K562 (cell line): ENCODE results near the gene MFAP3L. TPM values are rescaled to one million over a fixed set of nuclear protein-coding genes. Genes with fewer than 3 reads are reported as not detected.

Source experiments
- ATAC-seq: fragments of 200-7000 bp; cut with Tn5 transposase; 3 replicates; pipeline ENCODE4 v1.9.1; 2020; ENCODE audit warnings: moderate library complexity
- BruUV-seq: library from RNA; stranded (reverse); fragments of 400-500 nt; replicated peaks from 2 replicates; lab custom pipeline; 2021; lab: Mats Ljungman, UMichigan
- CTCF ChIA-PET: fragments of 300-600 bp; formaldehyde crosslinking; extraction: SDS; loops from one replicate; lab custom pipeline; 2021; ENCODE audit warnings: low intra/inter-chr PET ratio; lab: Yijun Ruan, JAX
- POLR2A ChIA-PET: fragments of 300-600, 350-650 bp; sonication (Branson Sonifier 250); formaldehyde crosslinking; extraction: SDS; loops from one replicate; lab custom pipeline; 2021; ENCODE audit warnings: antibody characterized with exemption, inconsistent platforms; lab: Yijun Ruan, JAX
- DNase-seq, 4 experiments: peaks; one replicate each; pipeline versions ENCODE4 v3.0.0 to v3.0.0-alpha.2; 2011 to 2018; ENCODE audit warnings: low spot score in 3 of 4, mixed read lengths in 3 of 4; ENCODE audit errors: extremely low read depth in 1 of 4
- FAIRE-seq: peaks from 2 replicates; lab custom pipeline; 2011; peaks lifted over from hg19 to GRCh38; lab: Jason Lieb, UNC
- H2AFZ ChIP-seq: 2 replicates; pipeline ENCODE4 v1.6.0; 2011; ENCODE audit warnings: low read depth, low read length, control low read depth, inconsistent platforms
- H3K27ac ChIP-seq: fragments of 200-600 bp; 3 replicates; pipeline ENCODE4 v1.8.0; 2011; ENCODE audit warnings: low read depth, mild to moderate bottlenecking, control low read depth, inconsistent platforms, low read length, moderate library complexity, mixed read lengths; ENCODE audit errors: extremely low read depth
- H3K27me3 ChIP-seq, 2 experiments: fragments of 300-600 bp in 1 of 2; 2 replicates in 1 of 2; 3 replicates in 1 of 2; pipeline versions ENCODE4 v1.6.0 to v1.8.0; 2011; ENCODE audit warnings: inconsistent platforms in 2 of 2, low read length in 2 of 2, mild to moderate bottlenecking in 1 of 2, mixed read lengths in 1 of 2, moderate library complexity in 1 of 2; ENCODE audit not compliant: control insufficient read depth in 2 of 2, insufficient read depth in 2 of 2
- H3K36me3 ChIP-seq: fragments of 300-600 bp; 3 replicates; pipeline ENCODE4 v1.8.0; 2011; ENCODE audit warnings: mild to moderate bottlenecking, low read length, inconsistent platforms; ENCODE audit not compliant: control insufficient read depth, insufficient read depth
- H3K4me1 ChIP-seq, 2 experiments: fragments of 200-600 bp in 1 of 2; replicated peaks in 1 of 2; 2 replicates in 1 of 2; 3 replicates in 1 of 2; pipeline versions ENCODE4 v1.5.1 to v1.8.0; 2011; ENCODE audit warnings: inconsistent platforms in 2 of 2, low read length in 2 of 2, mild to moderate bottlenecking in 1 of 2, mixed read lengths in 1 of 2, moderate library complexity in 1 of 2; ENCODE audit not compliant: control insufficient read depth in 2 of 2, insufficient read depth in 2 of 2
- H3K4me2 ChIP-seq: 2 replicates; pipeline ENCODE4 v1.6.1; 2011; ENCODE audit warnings: low read length, control low read depth, inconsistent platforms, mixed read lengths; ENCODE audit not compliant: insufficient read depth
- H3K4me3 ChIP-seq: fragments of 200-600 bp; sonication (generic), shearing (Covaris generic); 2 replicates; pipeline ENCODE4 v1.5.1; 2016; ENCODE audit warnings: control low read depth, inconsistent platforms
- H3K79me2 ChIP-seq: fragments of 200-600 bp; 3 replicates; pipeline ENCODE4 v1.8.0; 2011; ENCODE audit warnings: low read length, inconsistent platforms; ENCODE audit not compliant: control insufficient read depth, insufficient read depth
- H3K9ac ChIP-seq, 2 experiments: 2 replicates each; pipeline versions ENCODE4 v1.6.0 to v1.6.1; 2011; ENCODE audit warnings: low read depth in 2 of 2, low read length in 2 of 2, control low read depth in 1 of 2, inconsistent platforms in 1 of 2, mild to moderate bottlenecking in 1 of 2, mixed read lengths in 1 of 2; ENCODE audit not compliant: insufficient read depth in 1 of 2
- H3K9me1 ChIP-seq: one replicate; pipeline ENCODE4 v1.6.0; 2011; ENCODE audit warnings: inconsistent platforms, mild to moderate bottlenecking, low read length, moderate library complexity; ENCODE audit not compliant: control insufficient read depth, insufficient read depth
- H3K9me3 ChIP-seq: replicated peaks from 2 replicates; pipeline ENCODE4 v1.5.1; 2011; ENCODE audit warnings: low read depth, low read length, inconsistent platforms; ENCODE audit not compliant: control insufficient read depth, insufficient read depth
- H4K20me1 ChIP-seq: replicated peaks from 2 replicates; pipeline ENCODE4 v1.6.1; 2011; ENCODE audit warnings: low read length, inconsistent platforms, mixed read lengths; ENCODE audit not compliant: control insufficient read depth, insufficient read depth
- CBFA2T2 ChIP-seq: fragments of 450-650 bp; conservative IDR thresholded peaks from 2 replicates; pipeline ENCODE4 v1.6.1; 2017; ENCODE audit warnings: mild to moderate bottlenecking
- CBX1 ChIP-seq: sonication (generic); IDR thresholded peaks from 2 replicates; pipeline ENCODE4 v1.6.1; 2016; ENCODE audit warnings: antibody characterized with exemption, low read depth, mild to moderate bottlenecking
- EWSR1 ChIP-seq: fragments of 450-650 bp; IDR thresholded peaks from 2 replicates; pipeline ENCODE4 v1.6.1; 2018; ENCODE audit warnings: borderline replicate concordance, mild to moderate bottlenecking, low read depth, moderate library complexity; ENCODE audit not compliant: partially characterized antibody
- HIVEP1 ChIP-seq: fragments of 250-450 bp; sonication (Bioruptor Pico); IDR thresholded peaks from 2 replicates; pipeline ENCODE4 v1.4.0; 2020; ENCODE audit warnings: mild to moderate bottlenecking
- HNRNPH1 ChIP-seq: fragments of 200-400 bp; formaldehyde crosslinking; optimal IDR thresholded peaks from 2 replicates; pipeline ENCODE3; 2017; ENCODE audit warnings: low read depth, mild to moderate bottlenecking, low read length, moderate library complexity
- LCOR ChIP-seq: sonication (generic); formaldehyde crosslinking; IDR thresholded peaks from 2 replicates; pipeline ENCODE4 v1.8.0; 2022; ENCODE audit warnings: mild to moderate bottlenecking, missing genetic modification reagents
- MXI1 ChIP-seq: IDR thresholded peaks from 2 replicates; pipeline ENCODE4 v1.6.1; 2011; ENCODE audit warnings: low read depth, mild to moderate bottlenecking, improper control_type of control experiment, low read length
- NEUROD1 ChIP-seq: fragments of 150-350 bp; IDR thresholded peaks from 2 replicates; pipeline ENCODE4 v1.6.1; 2014; ENCODE audit warnings: borderline replicate concordance, low read length, low read depth; ENCODE audit not compliant: partially characterized antibody
- NFRKB ChIP-seq: fragments of 450-650 bp; IDR thresholded peaks from 2 replicates; pipeline ENCODE4 v1.6.1; 2016; ENCODE audit warnings: low read depth
- PATZ1 ChIP-seq: fragments of 250-450 bp; sonication (Bioruptor Pico); IDR thresholded peaks from 2 replicates; pipeline ENCODE4 v1.5.0; 2020; ENCODE audit warnings: mild to moderate bottlenecking, borderline replicate concordance
- SMARCA5 ChIP-seq: fragments of 450-650 bp; IDR thresholded peaks from 2 replicates; pipeline ENCODE4 v1.6.1; 2016
- ZBTB8A ChIP-seq: fragments of 450-650 bp; IDR thresholded peaks from 2 replicates; pipeline ENCODE4 v1.6.1; 2018; ENCODE audit warnings: mild to moderate bottlenecking, moderate library complexity; ENCODE audit not compliant: partially characterized antibody
- ZFPM2 ChIP-seq: fragments of 250-450 bp; sonication (Bioruptor Pico); IDR thresholded peaks from 2 replicates; pipeline ENCODE4 v1.5.1; 2022; ENCODE audit warnings: mild to moderate bottlenecking
- ZNF184 ChIP-seq: sonication (generic); formaldehyde crosslinking; IDR thresholded peaks from 2 replicates; pipeline ENCODE4 v1.5.0; 2020; ENCODE audit warnings: missing genetic modification reagents
- ZNF282 ChIP-seq: sonication (generic); formaldehyde crosslinking; IDR thresholded peaks from 2 replicates; pipeline ENCODE4 v1.8.1; 2023; ENCODE audit warnings: missing genetic modification reagents
- ZNF512 ChIP-seq: IDR thresholded peaks from 2 replicates; pipeline ENCODE4 v1.6.1; 2016; ENCODE audit warnings: missing genetic modification characterization, missing compliant biosample characterization
- WGBS: fragments of 100-300 bp; shearing (Covaris generic); methylation state at CpG from one replicate; pipeline ENCODE4 v1.1.6; 2016; ENCODE audit warnings: low coverage, mixed read lengths; ENCODE audit not compliant: insufficient coverage; ENCODE audit errors: missing lambda C conversion rate; 5-methylcytosine and 5-hydroxymethylcytosine counted together
- in situ Hi-C: fragments of 300-500 bp; cut with MboI; formaldehyde crosslinking; loops from 4 replicates; pipeline ENCODE4 v1.15.0; 2018; ENCODE audit warnings: inconsistent platforms, mixed read lengths
- intact Hi-C: fragments of 100-400 bp; cut with micrococcal nuclease; formaldehyde crosslinking; loops from 2 replicates; pipeline ENCODE4 v1.14.2; 2022
- polyA plus RNA-seq, 8 experiments: library from polyadenylated mRNA; depleted of rRNA in 4 of 8; stranded (reverse) in 5 of 8; unstranded in 3 of 8; fragments of >200 nt; fragmentation: Nextera tagmentation in 2 of 8; fragmentation: Illumina TruSeq in 1 of 8; extraction: Ambion mirVana in 2 of 8; extraction: Trizol in 1 of 8; gene quantifications; 2 replicates each; pipeline versions ENCODE4 v1.2.1 to v1.2.3, GENCODE V29; 2011 to 2014; ENCODE audit warnings: inconsistent platforms in 1 of 8, missing spikeins in 1 of 8
- total RNA-seq, 7 experiments: library from RNA; depleted of rRNA in 6 of 7; stranded (reverse); fragments of >200 nt in 6 of 7; fragmentation: Illumina TruSeq in 2 of 7; extraction: Trizol in 2 of 7; gene quantifications; 2 replicates each; pipeline versions ENCODE4 v1.2.1 to v1.2.3, GENCODE V29; 2011 to 2021; ENCODE audit warnings: low replicate concordance in 1 of 7
- TF ChIP-seq, protein P1 (sequence below): fragments of 250-450 bp; sonication (Bioruptor Pico); IDR thresholded peaks from 2 replicates; pipeline ENCODE4 v1.5.0; 2021
- TF ChIP-seq, protein P2 (sequence below): fragments of 450-650 bp; IDR thresholded peaks from 2 replicates; pipeline ENCODE4 v1.6.1; 2016; ENCODE audit warnings: missing biosample characterization, missing genetic modification characterization

Gene MFAP3L
- total and polyA plus RNA-seq, 9 of the 15 experiments (the other 6 are each of a cell fraction or from before 2014, with no cell fraction given), result 0.06 to 0.25 (median 0.20) TPM; not detected in 3

DNA sequence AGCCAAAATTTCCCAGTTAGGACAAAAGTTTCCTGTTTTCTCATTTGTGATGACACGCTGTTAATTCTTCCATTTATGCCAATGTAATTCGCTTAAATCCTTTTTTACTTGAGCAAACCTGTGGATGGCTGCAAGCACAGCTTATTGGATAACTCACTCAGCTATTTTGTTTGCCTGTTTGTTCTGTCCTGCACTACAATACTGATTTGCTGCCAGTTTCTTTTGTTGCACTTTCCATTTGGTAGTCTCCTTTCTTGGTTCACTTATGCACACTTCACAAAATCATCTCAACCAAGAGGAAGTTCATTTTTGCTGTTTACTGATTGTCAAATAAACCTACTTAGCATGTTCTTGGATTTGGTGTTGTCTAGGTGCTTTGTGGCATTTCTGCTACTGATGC lies 40.3 kb downstream of the MFAP3L start:
- no peaks in the 10 kb centered on the region; a peak in 2 of 5 replicates for H3K27me3 ChIP-seq
- TF ChIP-seq HNRNPH1, result no peak
- TF ChIP-seq PATZ1 (CRISPR knock-in tag), result no peak
- no peak for TF ChIP-seq ZNF282
- TF ChIP-seq ZNF512, result no peak
- no peak for TF ChIP-seq ZFPM2 (CRISPR knock-in tag)
- TF ChIP-seq SMARCA5, result no peak
- TF ChIP-seq ZBTB8A, result no peak
- TF ChIP-seq MXI1, result no peak
- TF ChIP-seq, protein P1, sequence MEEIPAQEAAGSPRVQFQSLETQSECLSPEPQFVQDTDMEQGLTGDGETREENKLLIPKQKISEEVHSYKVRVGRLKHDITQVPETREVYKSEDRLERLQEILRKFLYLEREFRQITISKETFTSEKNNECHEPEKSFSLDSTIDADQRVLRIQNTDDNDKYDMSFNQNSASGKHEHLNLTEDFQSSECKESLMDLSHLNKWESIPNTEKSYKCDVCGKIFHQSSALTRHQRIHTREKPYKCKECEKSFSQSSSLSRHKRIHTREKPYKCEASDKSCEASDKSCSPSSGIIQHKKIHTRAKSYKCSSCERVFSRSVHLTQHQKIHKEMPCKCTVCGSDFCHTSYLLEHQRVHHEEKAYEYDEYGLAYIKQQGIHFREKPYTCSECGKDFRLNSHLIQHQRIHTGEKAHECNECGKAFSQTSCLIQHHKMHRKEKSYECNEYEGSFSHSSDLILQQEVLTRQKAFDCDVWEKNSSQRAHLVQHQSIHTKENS (CRISPR knock-in tag), result no peak
- no peak for TF ChIP-seq LCOR
- no peak for TF ChIP-seq NFRKB
- no peak for TF ChIP-seq HIVEP1 (CRISPR knock-in tag)
- TF ChIP-seq CBFA2T2, result no peak
- no peak for TF ChIP-seq NEUROD1
- TF ChIP-seq, protein P2, sequence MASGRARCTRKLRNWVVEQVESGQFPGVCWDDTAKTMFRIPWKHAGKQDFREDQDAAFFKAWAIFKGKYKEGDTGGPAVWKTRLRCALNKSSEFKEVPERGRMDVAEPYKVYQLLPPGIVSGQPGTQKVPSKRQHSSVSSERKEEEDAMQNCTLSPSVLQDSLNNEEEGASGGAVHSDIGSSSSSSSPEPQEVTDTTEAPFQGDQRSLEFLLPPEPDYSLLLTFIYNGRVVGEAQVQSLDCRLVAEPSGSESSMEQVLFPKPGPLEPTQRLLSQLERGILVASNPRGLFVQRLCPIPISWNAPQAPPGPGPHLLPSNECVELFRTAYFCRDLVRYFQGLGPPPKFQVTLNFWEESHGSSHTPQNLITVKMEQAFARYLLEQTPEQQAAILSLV, result no peak
- TF ChIP-seq CBX1, result no peak
- no peak for TF ChIP-seq ZNF184
- no peak for TF ChIP-seq EWSR1
- TF ChIP-seq, all 486 proteins: peak for 0
- no TSS peak for BruUV-seq
- H3K4me2 ChIP-seq, result no peak overlapping the region
- no peaks in the 10 kb centered on the region for H3K36me3 ChIP-seq
- no peaks in the 10 kb centered on the region for H3K79me2 ChIP-seq
- no peaks in the 10 kb centered on the region for H3K9me3 ChIP-seq
- no peak for DNase-seq
- H3K9me1 ChIP-seq, result no peaks in the 10 kb centered on the region
- in situ Hi-C loops, result no loop called here
- intact Hi-C loops, result no loop called here
- ChIA-PET POLR2A (no interaction called here), CTCF (no interaction called here)
- H3K4me1 ChIP-seq, result no peaks in the 10 kb centered on the region
- H3K4me3 ChIP-seq, result no peak overlapping the region
- FAIRE-seq, result no peak
- no peak overlapping the region for H3K27ac ChIP-seq
- ATAC-seq, result no peak
- H4K20me1 ChIP-seq, result no peaks in the 10 kb centered on the region
- H3K9ac ChIP-seq, result no peak overlapping the region
- no peak overlapping the region for H2AFZ ChIP-seq
- 0% methylated on average over 2 of the region's 2 CpGs for WGBS
